NOMO-1 (cell line): ENCODE data around the gene OR2V2.

ENCODE experiments used
- DNase-seq, 2 experiments: peaks; one replicate each; lab custom pipeline; 2025; ENCODE audit not compliant: unreplicated experiment in 2 of 2; lab: John Stamatoyannopoulos, UW

OR2V2 gene

DNA sequence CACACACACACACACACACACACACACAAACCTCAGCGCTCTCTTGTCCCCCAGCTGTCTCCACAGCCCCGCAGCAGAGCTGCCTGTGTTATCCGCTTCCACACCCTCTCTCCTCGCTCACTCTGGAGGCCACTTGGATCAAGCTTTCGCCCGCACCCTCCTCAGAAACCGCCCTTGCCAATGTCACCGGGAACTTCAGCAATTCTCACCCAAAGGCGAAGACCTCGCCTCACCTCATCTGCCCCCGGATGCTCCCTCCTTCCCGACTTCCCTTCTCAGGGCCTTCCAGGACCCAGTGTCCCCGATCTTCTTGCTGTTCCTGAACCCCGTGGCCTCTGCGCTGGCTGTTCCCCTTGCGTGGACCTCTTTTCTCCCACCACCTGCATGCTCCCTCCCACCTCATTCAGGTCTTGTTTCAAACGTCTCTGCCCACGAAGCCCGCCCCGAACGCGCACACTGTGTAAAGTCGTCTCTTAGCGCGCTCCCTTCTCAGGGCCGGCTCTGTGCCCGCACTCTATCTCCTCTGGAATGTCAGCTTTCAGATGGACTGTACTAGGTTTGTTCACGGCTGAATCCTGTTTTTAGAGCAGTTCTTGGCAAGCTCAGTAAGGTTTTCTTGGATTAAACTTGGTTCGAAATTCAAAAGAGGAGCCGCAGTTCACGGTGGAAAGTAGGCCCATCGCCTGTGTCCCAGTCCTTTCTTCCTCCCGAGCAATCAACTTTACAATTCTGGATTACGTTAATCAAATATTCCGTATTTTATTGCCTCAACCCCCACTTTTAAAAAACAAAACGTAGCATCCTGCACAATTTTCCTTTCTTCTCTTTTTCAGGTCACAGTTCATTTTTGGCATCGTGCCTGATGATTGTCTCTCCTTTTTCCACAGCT is 58.6 kb downstream of the OR2V2 start:
- DNase-seq = no peak

DNA sequence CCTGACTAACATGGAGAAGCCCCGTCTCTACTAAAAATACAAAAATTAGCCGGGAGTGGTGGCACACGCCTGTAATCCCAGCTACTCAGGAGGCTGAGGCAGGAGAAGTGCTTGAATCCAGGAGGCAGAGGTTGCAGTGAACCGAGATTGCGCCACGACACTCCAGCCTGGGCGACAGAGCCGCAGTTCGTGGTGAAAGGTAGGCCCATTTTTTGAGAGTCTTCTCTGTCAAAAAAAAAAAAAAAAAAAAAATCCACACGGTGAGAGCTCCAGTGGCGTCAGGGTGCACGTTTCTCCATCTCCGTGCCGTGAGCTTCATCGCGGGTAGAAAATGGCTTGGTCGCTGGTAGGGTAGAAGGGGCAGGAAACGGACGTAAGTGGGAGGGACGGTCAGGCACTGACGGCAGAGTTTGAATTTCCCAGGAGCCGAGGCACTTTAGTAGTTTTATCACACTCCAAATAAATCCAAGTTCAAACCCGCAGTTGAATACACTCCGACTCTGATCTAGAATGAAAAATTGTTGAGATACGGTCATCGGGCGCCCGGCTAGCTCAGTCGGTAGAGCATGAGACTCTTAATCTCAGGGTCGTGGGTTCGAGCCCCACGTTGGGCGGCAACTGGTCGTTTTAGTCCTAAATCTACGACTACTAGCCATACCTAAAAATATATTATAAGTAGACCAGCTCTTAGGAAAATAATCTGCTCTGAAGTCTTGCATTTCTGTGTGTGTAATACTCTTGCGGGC is 60.0 kb downstream of the OR2V2 start:
- DNase-seq = no peak

DNA sequence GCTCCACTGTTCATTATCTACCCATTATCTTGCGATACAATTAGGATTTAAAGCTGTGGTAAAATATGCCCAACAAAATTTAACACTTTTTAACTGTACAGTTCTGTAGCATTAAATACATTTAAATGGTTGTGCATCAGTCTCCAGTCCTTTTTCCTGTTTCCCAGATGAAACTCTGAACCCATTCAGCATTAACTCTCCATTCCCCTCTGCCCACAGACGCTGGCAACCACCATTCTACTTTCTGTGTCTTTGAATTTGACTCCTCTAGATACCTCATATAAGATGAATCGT is 60.5 kb downstream of the OR2V2 start:
- DNase-seq = no peak
